Mesenchymal stem cell (in vitro differentiated cells and primary cell): Measurements from ENCODE around the gene DENND2C.

Source experiments
- DNase-seq: peaks from one replicate; pipeline ENCODE4 v3.0.0-alpha.2; 2013
- H2AFZ ChIP-seq: one replicate; pipeline ENCODE4 v1.6.1; 2013; ENCODE audit warnings: low read depth, mild to moderate bottlenecking, control low read depth, inconsistent platforms, low read length, moderate library complexity
- H2AK5ac ChIP-seq: 2 replicates; pipeline ENCODE4 v1.6.1; 2013; ENCODE audit warnings: low read length, moderate library complexity, mild to moderate bottlenecking, inconsistent platforms; ENCODE audit not compliant: severe bottlenecking
- H2BK120ac ChIP-seq: one replicate; pipeline ENCODE4 v1.6.1; 2013; ENCODE audit warnings: low read depth, mild to moderate bottlenecking, inconsistent platforms, low read length, moderate library complexity
- H2BK12ac ChIP-seq, 2 experiments: one replicate each; pipeline ENCODE4 v1.6.1; 2013; ENCODE audit warnings: inconsistent platforms in 2 of 2, low read length in 2 of 2, mild to moderate bottlenecking in 2 of 2, moderate library complexity in 2 of 2, control low read depth in 1 of 2
- H2BK15ac ChIP-seq: one replicate; pipeline ENCODE4 v1.6.1; 2013; ENCODE audit warnings: mild to moderate bottlenecking, low read depth, inconsistent platforms; ENCODE audit not compliant: poor library complexity, severe bottlenecking
- H2BK5ac ChIP-seq: 2 replicates; pipeline ENCODE4 v1.6.1; 2013; ENCODE audit warnings: low read depth, mild to moderate bottlenecking, low read length, control low read depth, inconsistent platforms; ENCODE audit not compliant: poor library complexity, severe bottlenecking
- H3K14ac ChIP-seq, 2 experiments: one replicate each; pipeline ENCODE4 v1.6.1; 2013; ENCODE audit warnings: inconsistent platforms in 2 of 2, low read length in 2 of 2, control low read depth in 1 of 2, mild to moderate bottlenecking in 1 of 2, moderate library complexity in 1 of 2
- H3K18ac ChIP-seq, 2 experiments: one replicate each; pipeline ENCODE4 v1.6.1; 2013; ENCODE audit warnings: inconsistent platforms in 2 of 2, low read length in 2 of 2, control low read depth in 1 of 2, low read depth in 1 of 2, mild to moderate bottlenecking in 1 of 2
- H3K23ac ChIP-seq, 2 experiments: one replicate each; pipeline ENCODE4 v1.6.1; 2013; ENCODE audit warnings: inconsistent platforms in 2 of 2, low read length in 2 of 2, mild to moderate bottlenecking in 2 of 2, moderate library complexity in 2 of 2, control low read depth in 1 of 2
- H3K27ac ChIP-seq: 2 replicates; pipeline ENCODE4 v1.5.1; 2013; ENCODE audit warnings: mild to moderate bottlenecking, moderate library complexity, low read length, control low read depth, inconsistent platforms; ENCODE audit not compliant: poor library complexity, severe bottlenecking
- H3K27me3 ChIP-seq, 2 experiments: 2 replicates each; pipeline versions ENCODE4 v1.6.1 to v1.7.0; 2013; ENCODE audit warnings: low read length in 2 of 2, mild to moderate bottlenecking in 2 of 2, moderate library complexity in 2 of 2, control low read depth in 1 of 2, inconsistent platforms in 1 of 2; ENCODE audit not compliant: control insufficient read depth in 1 of 2, insufficient read depth in 1 of 2
- H3K36me3 ChIP-seq, 2 experiments: 2 replicates each; pipeline versions ENCODE4 v1.6.1 to v1.7.0; 2013; ENCODE audit warnings: low read length in 2 of 2, control low read depth in 1 of 2, inconsistent platforms in 1 of 2, low read depth in 1 of 2, mild to moderate bottlenecking in 1 of 2; ENCODE audit not compliant: insufficient read depth in 2 of 2, control insufficient read depth in 1 of 2
- H3K4ac ChIP-seq, 2 experiments: one replicate each; pipeline ENCODE4 v1.6.1; 2013; ENCODE audit warnings: inconsistent platforms in 2 of 2, low read length in 2 of 2, mild to moderate bottlenecking in 2 of 2, moderate library complexity in 2 of 2, control low read depth in 1 of 2, low read depth in 1 of 2
- H3K4me1 ChIP-seq: 2 replicates; pipeline ENCODE4 v1.6.1; 2013; ENCODE audit warnings: low read depth, low read length, control low read depth; ENCODE audit not compliant: control insufficient read depth, insufficient read depth
- H3K4me2 ChIP-seq: 2 replicates; pipeline ENCODE4 v1.6.1; 2013; ENCODE audit warnings: low read length, mild to moderate bottlenecking, inconsistent platforms; ENCODE audit not compliant: poor library complexity, severe bottlenecking
- H3K4me3 ChIP-seq, 2 experiments: 2 replicates each; pipeline versions ENCODE4 v1.5.1 to v1.7.0; 2013; ENCODE audit warnings: low read length in 2 of 2, mild to moderate bottlenecking in 2 of 2, control low read depth in 1 of 2, low read depth in 1 of 2; ENCODE audit not compliant: insufficient read depth in 1 of 2
- H3K79me1 ChIP-seq: replicated peaks from 2 replicates; pipeline ENCODE4 v1.6.1; 2013; ENCODE audit warnings: mild to moderate bottlenecking, control low read depth, low read length, inconsistent platforms; ENCODE audit not compliant: poor library complexity, severe bottlenecking
- H3K9ac ChIP-seq: 2 replicates; pipeline ENCODE4 v1.7.0; 2013; ENCODE audit warnings: mild to moderate bottlenecking, low read length, moderate library complexity
- H3K9me3 ChIP-seq: 2 replicates; pipeline ENCODE4 v1.7.0; 2013; ENCODE audit warnings: mild to moderate bottlenecking, low read length; ENCODE audit not compliant: control insufficient read depth
- H4K8ac ChIP-seq: one replicate; pipeline ENCODE4 v1.6.1; 2013; ENCODE audit warnings: inconsistent platforms, mild to moderate bottlenecking, low read length, moderate library complexity
- H4K91ac ChIP-seq: one replicate; pipeline ENCODE4 v1.6.1; 2013; ENCODE audit warnings: mild to moderate bottlenecking, low read length, inconsistent platforms
- WGBS: methylation state at CpG from one replicate; pipeline ENCODE4 v1.1.7; 2013; ENCODE audit warnings: mixed read lengths; 5-methylcytosine and 5-hydroxymethylcytosine counted together

DENND2C gene

GRCh38 chr1:114597949-114598348, 71.9 kb downstream of the DENND2C start:
- no peaks in the 10 kb centered on the region for H3K4me1 ChIP-seq
- no peak overlapping the region for H4K8ac ChIP-seq
- H2AK5ac ChIP-seq, result no peak overlapping the region
- no peak overlapping the region for H3K18ac ChIP-seq
- no peak overlapping the region for H2BK12ac ChIP-seq
- no peak overlapping the region for H3K4me2 ChIP-seq
- no peak overlapping the region for H3K4me3 ChIP-seq
- no peaks in the 10 kb centered on the region for H3K27me3 ChIP-seq
- no peak overlapping the region for H2BK15ac ChIP-seq
- no peak overlapping the region for H3K27ac ChIP-seq
- no peak overlapping the region for H3K14ac ChIP-seq
- no peaks in the 10 kb centered on the region for H3K9me3 ChIP-seq
- no CpG with 5 or more reads among the region's 1 CpG for WGBS
- H4K91ac ChIP-seq, result no peak overlapping the region
- H2AFZ ChIP-seq, result no peak overlapping the region
- peaks cover 0 to 75% of the 10 kb centered on the region in 2 experiments for H3K36me3 ChIP-seq
- no peak overlapping the region for H2BK5ac ChIP-seq
- no peak overlapping the region for H3K9ac ChIP-seq
- H3K79me1 ChIP-seq, result no peaks in the 10 kb centered on the region
- no peak overlapping the region for H3K23ac ChIP-seq
- DNase-seq, result no peak
- H3K4ac ChIP-seq, result no peak overlapping the region
- no peak overlapping the region for H2BK120ac ChIP-seq

GRCh38 chr1:114595602-114596001, 74.2 kb downstream of the DENND2C start:
- Histone ChIP-seq H3K23ac (no peak overlapping the region), H2BK15ac (no peak overlapping the region), H3K14ac (no peak overlapping the region), H3K4ac (no peak overlapping the region), H3K79me1 (no peaks in the 10 kb centered on the region), H3K18ac (no peak overlapping the region), H3K4me1 (no peaks in the 10 kb centered on the region), H3K9me3 (no peaks in the 10 kb centered on the region), H2BK5ac (no peak overlapping the region), H2BK120ac (no peak overlapping the region), H3K9ac (no peak overlapping the region), H2AK5ac (no peak overlapping the region), H2AFZ (no peak overlapping the region), H3K27ac (no peak overlapping the region), H4K91ac (no peak overlapping the region), H3K27me3 (no peaks in the 10 kb centered on the region), H3K36me3 (peaks cover 0 to 73% of the 10 kb centered on the region in 2 experiments), H2BK12ac (no peak overlapping the region), H3K4me3 (no peak overlapping the region), H3K4me2 (no peak overlapping the region), H4K8ac (no peak overlapping the region)
- DNase-seq, result no peak

- no peak overlapping the region for H2BK5ac ChIP-seq
- H3K18ac ChIP-seq, result no peak overlapping the region
- H2BK15ac ChIP-seq, result no peak overlapping the region
- H3K79me1 ChIP-seq, result no peaks in the 10 kb centered on the region
- H2AFZ ChIP-seq, result no peak overlapping the region
- H3K27ac ChIP-seq, result no peak overlapping the region
- 97% methylated on average over 3 of the region's 3 CpGs for WGBS
- H2AK5ac ChIP-seq, result no peak overlapping the region
- H4K91ac ChIP-seq, result no peak overlapping the region
- H3K14ac ChIP-seq, result no peak overlapping the region
- no peak overlapping the region for H3K4me3 ChIP-seq
- no peak overlapping the region for H4K8ac ChIP-seq
- H3K27me3 ChIP-seq, result no peaks in the 10 kb centered on the region
- H3K4ac ChIP-seq, result no peak overlapping the region
- H3K36me3 ChIP-seq, result peaks cover 0 to 66% of the 10 kb centered on the region in 2 experiments
- no peak overlapping the region for H3K23ac ChIP-seq
- H3K9me3 ChIP-seq, result no peaks in the 10 kb centered on the region
- no peak overlapping the region for H2BK120ac ChIP-seq
- H3K9ac ChIP-seq, result no peak overlapping the region
- DNase-seq, result no peak
- no peaks in the 10 kb centered on the region for H3K4me1 ChIP-seq
- H2BK12ac ChIP-seq, result no peak overlapping the region
- H3K4me2 ChIP-seq, result no peak overlapping the region
These were observed 75.8 kb downstream of the DENND2C start for GRCh38 chr1:114594046-114594445.

GRCh38 chr1:114589122-114589521, 80.7 kb downstream of the DENND2C start:
- no peak overlapping the region for H3K27ac ChIP-seq
- no peak overlapping the region for H3K4me2 ChIP-seq
- 74% methylated on average over 3 of the region's 3 CpGs for WGBS
- no peak overlapping the region for H4K91ac ChIP-seq
- no peak overlapping the region for H2BK15ac ChIP-seq
- H4K8ac ChIP-seq, result no peak overlapping the region
- no peak overlapping the region for H2BK12ac ChIP-seq
- peaks cover 0 to 45% of the 10 kb centered on the region in 2 experiments for H3K36me3 ChIP-seq
- no peaks in the 10 kb centered on the region for H3K79me1 ChIP-seq
- H2AFZ ChIP-seq, result no peak overlapping the region
- H2AK5ac ChIP-seq, result no peak overlapping the region
- no peak overlapping the region for H3K4ac ChIP-seq
- H3K18ac ChIP-seq, result no peak overlapping the region
- no peak overlapping the region for H3K23ac ChIP-seq
- no peak overlapping the region for H3K14ac ChIP-seq
- no peaks in the 10 kb centered on the region for H3K27me3 ChIP-seq
- H3K9me3 ChIP-seq, result no peaks in the 10 kb centered on the region
- H2BK120ac ChIP-seq, result no peak overlapping the region
- DNase-seq, result no peak
- H3K4me3 ChIP-seq, result no peak overlapping the region
- H3K4me1 ChIP-seq, result no peaks in the 10 kb centered on the region
- no peak overlapping the region for H2BK5ac ChIP-seq
- no peak overlapping the region for H3K9ac ChIP-seq
